HG02571 (cell line): ENCODE results near the gene SMIM45.
"Not testable (repeated sequence)": the region's sequence is repeated elsewhere in the genome, so short reads cannot be mapped to it uniquely, and the experiment has no call there.

Experiments
- ATAC-seq: cut with Tn5 transposase; IDR thresholded peaks from one replicate; pipeline ENCODE4 v1.9.1; 2021; ENCODE audit warnings: mild to moderate bottlenecking, moderate library complexity; ENCODE audit not compliant: unreplicated experiment

The SMIM45 gene

GRCh38 chr22:41933411-41934177, 18.4 kb upstream of the SMIM45 start:
- no peak for ATAC-seq

GRCh38 chr22:41934284-41935014, 17.5 kb upstream of the SMIM45 start:
- ATAC-seq: no peak

GRCh38 chr22:41935015-41935351, 17.0 kb upstream of the SMIM45 start:
- no peak for ATAC-seq

GRCh38 chr22:41935509-41935908, 16.4 kb upstream of the SMIM45 start:
- ATAC-seq: no peak

GRCh38 chr22:41936894-41937169, 15.1 kb upstream of the SMIM45 start:
- ATAC-seq: no peak

- ATAC-seq: peak; percentile 50
Measured at GRCh38 chr22:41939981-41940831, 11.7 kb upstream of the SMIM45 start.

- no peak for ATAC-seq
Measured at GRCh38 chr22:41940832-41941765, 10.9 kb upstream of the SMIM45 start.

GRCh38 chr22:41943661-41944209, 8.2 kb upstream of the SMIM45 start:
- ATAC-seq: no peak

- peak; percentile 83 for ATAC-seq
Measured at GRCh38 chr22:41946629-41947423, 5.1 kb upstream of the SMIM45 start, which contains the start of gene CENPM. Gene CENPM, minus strand, starts transcription at chr22:41947152. Its CDS starts 76 bp downstream, at chr22:41947076.

- no peak for ATAC-seq
Measured at GRCh38 chr22:41947424-41948080, 4.4 kb upstream of the SMIM45 start.

- ATAC-seq: no peak
Measured at GRCh38 chr22:41948142-41948541, 3.8 kb upstream of the SMIM45 start.

- ATAC-seq: not testable (repeated sequence)
Measured at GRCh38 chr22:41948928-41949296, 3.0 kb upstream of the SMIM45 start.

- no peak for ATAC-seq
Measured at GRCh38 chr22:41949297-41949965, 2.5 kb upstream of the SMIM45 start.

- ATAC-seq: no peak
Measured at GRCh38 chr22:41952713-41953112, 763 bp downstream of the SMIM45 start.

- no peak for ATAC-seq
Measured at GRCh38 chr22:41957941-41958556, 6.1 kb downstream of the SMIM45 start.

- no peak for ATAC-seq
Measured at GRCh38 chr22:41963453-41964111, 11.6 kb downstream of the SMIM45 start.

GRCh38 chr22:41964112-41964491, 12.2 kb downstream of the SMIM45 start:
- no peak for ATAC-seq

- no peak for ATAC-seq
Measured at GRCh38 chr22:41966225-41966606, 14.3 kb downstream of the SMIM45 start.
